IMR-90 (cell line): Measurements from ENCODE around the gene TDRD6. TPM values are rescaled to one million over a fixed set of nuclear protein-coding genes. Genes with fewer than 3 reads are reported as not detected.

Experiments used
- ATAC-seq: fragments of 200-7000 bp; cut with Tn5 transposase; 2 replicates; pipeline ENCODE4 v1.9.1; 2020; ENCODE audit warnings: low read depth, mild to moderate bottlenecking, moderate library complexity
- BruUV-seq: library from RNA; stranded (reverse); fragments of 400-500 nt; replicated peaks from 2 replicates; lab custom pipeline; 2021; lab: Mats Ljungman, UMichigan
- CTCF ChIA-PET: fragments of 300-600 bp; formaldehyde crosslinking; extraction: SDS; loops from one replicate; lab custom pipeline; 2021; ENCODE audit warnings: antibody characterized with exemption; lab: Yijun Ruan, JAX
- POLR2A ChIA-PET: fragments of 300-600 bp; sonication (Branson Sonifier 250); formaldehyde crosslinking; loops from one replicate; lab custom pipeline; 2022; ENCODE audit warnings: antibody characterized with exemption; ENCODE audit not compliant: unreplicated experiment; lab: Charles Lee
- DNase-seq: peaks from one replicate; pipeline ENCODE4 v3.0.0; 2013
- H2AFZ ChIP-seq: replicated peaks from 2 replicates; pipeline ENCODE3; 2013; ENCODE audit warnings: low read length, mild to moderate bottlenecking; ENCODE audit not compliant: poor library complexity
- H2AK5ac ChIP-seq: 2 replicates; pipeline ENCODE4 v1.6.1; 2013; ENCODE audit warnings: low read depth, low read length, inconsistent platforms
- H2AK9ac ChIP-seq: replicated peaks from 2 replicates; pipeline ENCODE3; 2013; ENCODE audit warnings: mild to moderate bottlenecking, low read depth, low read length, moderate library complexity; ENCODE audit not compliant: poor library complexity
- H2BK120ac ChIP-seq: 2 replicates; pipeline ENCODE4 v1.6.1; 2013; ENCODE audit warnings: low read depth, low read length, inconsistent platforms
- H2BK15ac ChIP-seq: 3 replicates; pipeline ENCODE4 v1.6.1; 2013; ENCODE audit warnings: low read depth, low read length, inconsistent platforms
- H2BK20ac ChIP-seq: 2 replicates; pipeline ENCODE4 v1.6.1; 2013; ENCODE audit warnings: low read depth, mild to moderate bottlenecking, inconsistent platforms, low read length, moderate library complexity
- H2BK5ac ChIP-seq: 2 replicates; pipeline ENCODE4 v1.6.1; 2013; ENCODE audit warnings: mild to moderate bottlenecking, low read depth, low read length, inconsistent platforms; ENCODE audit not compliant: poor library complexity, severe bottlenecking
- H3K14ac ChIP-seq: replicated peaks from 2 replicates; pipeline ENCODE4 v1.6.1; 2013; ENCODE audit warnings: low read depth, low read length, inconsistent platforms
- H3K18ac ChIP-seq: 2 replicates; pipeline ENCODE4 v1.6.1; 2013; ENCODE audit warnings: low read depth, low read length, control low read depth
- H3K23ac ChIP-seq: 2 replicates; pipeline ENCODE4 v1.6.1; 2013; ENCODE audit warnings: low read depth, low read length, inconsistent platforms
- H3K27ac ChIP-seq: 2 replicates; pipeline ENCODE4 v1.5.1; 2013; ENCODE audit warnings: mild to moderate bottlenecking, control low read depth, low read length; ENCODE audit not compliant: insufficient read depth
- H3K27me3 ChIP-seq: 2 replicates; pipeline ENCODE4 v1.6.1; 2013; ENCODE audit warnings: low read length; ENCODE audit not compliant: control insufficient read depth, insufficient read depth
- H3K36me3 ChIP-seq: 2 replicates; pipeline ENCODE4 v1.6.1; 2013; ENCODE audit warnings: low read length, mixed read lengths; ENCODE audit not compliant: control insufficient read depth, insufficient read depth
- H3K4ac ChIP-seq: 2 replicates; pipeline ENCODE4 v1.6.1; 2013; ENCODE audit warnings: low read depth, low read length, inconsistent platforms
- H3K4me1 ChIP-seq: 2 replicates; pipeline ENCODE4 v1.6.1; 2013; ENCODE audit warnings: low read length, mixed read lengths; ENCODE audit not compliant: control insufficient read depth, insufficient read depth
- H3K4me2 ChIP-seq: 2 replicates; pipeline ENCODE4 v1.6.1; 2013; ENCODE audit warnings: low read depth, mild to moderate bottlenecking, control low read depth, low read length, moderate library complexity
- H3K4me3 ChIP-seq: 2 replicates; pipeline ENCODE4 v1.5.1; 2013; ENCODE audit warnings: low read depth, mild to moderate bottlenecking, control low read depth, low read length, moderate library complexity; ENCODE audit not compliant: insufficient read depth
- H3K56ac ChIP-seq: 2 replicates; pipeline ENCODE4 v1.6.1; 2013; ENCODE audit warnings: low read length, inconsistent platforms; ENCODE audit not compliant: insufficient read depth; ENCODE audit errors: extremely low read depth
- H3K79me1 ChIP-seq, 2 experiments: 2 replicates each; pipeline ENCODE4 v1.6.1; 2013; ENCODE audit warnings: low read length in 2 of 2, inconsistent platforms in 1 of 2, low read depth in 1 of 2
- H3K9ac ChIP-seq: 2 replicates; pipeline ENCODE4 v1.6.1; 2013; ENCODE audit warnings: low read depth, low read length, control low read depth
- H3K9me1 ChIP-seq: 2 replicates; pipeline ENCODE4 v1.6.1; 2013; ENCODE audit warnings: low read length, inconsistent platforms; ENCODE audit not compliant: insufficient read depth
- H3K9me3 ChIP-seq: 2 replicates; pipeline ENCODE4 v1.6.1; 2013; ENCODE audit warnings: low read length; ENCODE audit not compliant: control insufficient read depth, insufficient read depth
- H4K20me1 ChIP-seq: 2 replicates; pipeline ENCODE4 v1.6.1; 2013; ENCODE audit warnings: low read length, inconsistent platforms; ENCODE audit not compliant: insufficient read depth
- H4K5ac ChIP-seq: 2 replicates; pipeline ENCODE4 v1.6.1; 2013; ENCODE audit warnings: mild to moderate bottlenecking, low read depth, low read length, control low read depth
- H4K8ac ChIP-seq, 2 experiments: 2 replicates each; pipeline ENCODE4 v1.6.1; 2013; ENCODE audit warnings: low read depth in 2 of 2, low read length in 2 of 2, control low read depth in 1 of 2, inconsistent platforms in 1 of 2
- H4K91ac ChIP-seq: 2 replicates; pipeline ENCODE4 v1.6.1; 2013; ENCODE audit warnings: low read depth, low read length, inconsistent platforms; ENCODE audit not compliant: insufficient read depth
- CEBPB ChIP-seq: IDR thresholded peaks from 2 replicates; pipeline ENCODE4 v1.6.1; 2012; ENCODE audit warnings: low read depth, low read length, improper control_type of control experiment
- CTCF ChIP-seq: conservative IDR thresholded peaks from 2 replicates; pipeline ENCODE4 v1.5.1; 2012; ENCODE audit warnings: mild to moderate bottlenecking, low read depth, low read length, improper control_type of control experiment
- FOS ChIP-seq: fragments of 150-350 bp; IDR thresholded peaks from 2 replicates; pipeline ENCODE4 v1.6.1; 2016; ENCODE audit warnings: low read depth, low read length
- MAFK ChIP-seq: IDR thresholded peaks from 2 replicates; pipeline ENCODE4 v1.6.1; 2012; ENCODE audit warnings: low read depth, low read length, improper control_type of control experiment
- NFE2L2 ChIP-seq: fragments of 150-350 bp; IDR thresholded peaks from 2 replicates; pipeline ENCODE4 v1.6.1; 2016; ENCODE audit warnings: low read depth, mild to moderate bottlenecking, low read length
- RFX5 ChIP-seq: IDR thresholded peaks from 2 replicates; pipeline ENCODE4 v1.8.0; 2012; ENCODE audit warnings: low read depth, mild to moderate bottlenecking, low read length, moderate library complexity
- WGBS, 2 experiments: methylation state at CpG; one replicate each; pipeline versions ENCODE4 v1.1.5 to v1.1.7; 2013; ENCODE audit warnings: missing lambda C conversion rate in 2 of 2; ENCODE audit not compliant: insufficient read length in 1 of 2; ENCODE audit errors: extremely low coverage in 2 of 2; 5-methylcytosine and 5-hydroxymethylcytosine counted together
- dilution Hi-C: fragments of 300-500 bp; cut with HindIII; formaldehyde crosslinking; loops from one replicate; pipeline ENCODE4 v1.14.3; 2018; ENCODE audit warnings: low sequenced_read_pairs; ENCODE audit not compliant: unreplicated experiment
- in situ Hi-C: fragments of 300-500 bp; cut with MboI; formaldehyde crosslinking; loops from 3 replicates; pipeline ENCODE4 v1.14.3; 2019; ENCODE audit warnings: low sequenced_read_pairs, inconsistent platforms, mixed read lengths
- intact Hi-C: fragments of 100-400 bp; cut with micrococcal nuclease; formaldehyde crosslinking; loops from 2 replicates; pipeline ENCODE4 v1.10.0; 2022
- polyA plus RNA-seq, 3 experiments: library from polyadenylated mRNA; depleted of rRNA; stranded (reverse); fragments of >200 nt; gene quantifications; 2 replicates each; pipeline ENCODE4 v1.2.3, GENCODE V29; 2012; ENCODE audit warnings: low replicate concordance in 1 of 3
- total RNA-seq: library from RNA; depleted of rRNA; stranded (reverse); fragments of >200 nt; gene quantifications from 2 replicates; pipeline ENCODE4 v1.2.3, GENCODE V29; 2012

Gene TDRD6
- total and polyA plus RNA-seq, 2 of the 4 experiments (the other 2 are of a cell fraction), result not detected

DNA sequence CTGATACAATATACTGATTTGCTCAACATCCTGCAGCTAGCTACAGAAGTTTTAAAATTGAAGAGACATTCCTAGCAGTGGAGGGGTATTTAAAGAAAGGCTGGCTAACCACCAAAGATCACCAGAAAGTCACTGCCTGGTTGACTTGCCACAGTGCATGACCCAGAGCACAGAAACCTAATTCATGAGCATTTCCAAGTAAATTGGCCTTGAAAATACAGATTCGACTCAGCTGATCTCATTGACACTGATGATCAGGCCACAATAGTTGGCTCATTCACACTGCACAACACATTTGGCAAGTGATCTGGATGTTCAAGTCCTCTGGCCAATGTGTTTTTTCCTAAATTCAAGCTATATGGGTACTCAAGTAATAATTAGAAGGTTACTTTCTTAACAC is 13.3 kb upstream of the TDRD6 start:
- dilution Hi-C loops, result no loop called here

More for the DNA sequence above, 13.3 kb upstream of the TDRD6 start:
- H3K4me3 ChIP-seq, result no peak overlapping the region
- H3K27ac ChIP-seq, result no peak overlapping the region
- no peak overlapping the region for H2AK5ac ChIP-seq
- H3K79me1 ChIP-seq, result no peaks in the 10 kb centered on the region
- H4K91ac ChIP-seq, result no peak overlapping the region
- no peak overlapping the region for H3K14ac ChIP-seq
- DNase-seq, result no peak
- no CpG with 5 or more reads among the region's 1 CpG for WGBS, 2 experiments
- no peak overlapping the region for H4K8ac ChIP-seq
- no peak overlapping the region for H3K18ac ChIP-seq
- H3K9me3 ChIP-seq, result no peaks in the 10 kb centered on the region
- H4K20me1 ChIP-seq, result no peaks in the 10 kb centered on the region
- no peak overlapping the region for H3K4ac ChIP-seq
- no peak overlapping the region for H2BK20ac ChIP-seq
- no peaks in the 10 kb centered on the region for H3K9me1 ChIP-seq
- no peaks in the 10 kb centered on the region for H3K36me3 ChIP-seq
- no peak for ATAC-seq
- no peak overlapping the region for H2AK9ac ChIP-seq
- no peaks in the 10 kb centered on the region for H3K27me3 ChIP-seq
- no peak overlapping the region for H2BK15ac ChIP-seq
- intact Hi-C loops (no loop called here), in situ Hi-C loops (no loop called here)
- H3K4me1 ChIP-seq, result no peaks in the 10 kb centered on the region
- CTCF ChIA-PET, result no interaction called here
- H3K56ac ChIP-seq, result no peak overlapping the region
- H2BK120ac ChIP-seq, result no peak overlapping the region
- H3K23ac ChIP-seq, result no peak overlapping the region
- H3K4me2 ChIP-seq, result no peak overlapping the region
- no peak overlapping the region for H4K5ac ChIP-seq
- no peak overlapping the region for H2AFZ ChIP-seq
- H3K9ac ChIP-seq, result no peak overlapping the region
- POLR2A ChIA-PET, result no interaction called here
- BruUV-seq, result no TSS peak
- no peak overlapping the region for H2BK5ac ChIP-seq
- no peak for TF ChIP-seq NFE2L2
- TF ChIP-seq FOS, result no peak
- TF ChIP-seq CEBPB, result no peak
- no peak for TF ChIP-seq MAFK
- TF ChIP-seq CTCF, result no peak
- no peak for TF ChIP-seq RFX5
